Measurements from ENCODE around the gene FBF1.
"Not testable (repeated sequence)": the region's sequence is repeated elsewhere in the genome, so short reads cannot be mapped to it uniquely, and the experiment has no call there.

The FBF1 gene, protein sequence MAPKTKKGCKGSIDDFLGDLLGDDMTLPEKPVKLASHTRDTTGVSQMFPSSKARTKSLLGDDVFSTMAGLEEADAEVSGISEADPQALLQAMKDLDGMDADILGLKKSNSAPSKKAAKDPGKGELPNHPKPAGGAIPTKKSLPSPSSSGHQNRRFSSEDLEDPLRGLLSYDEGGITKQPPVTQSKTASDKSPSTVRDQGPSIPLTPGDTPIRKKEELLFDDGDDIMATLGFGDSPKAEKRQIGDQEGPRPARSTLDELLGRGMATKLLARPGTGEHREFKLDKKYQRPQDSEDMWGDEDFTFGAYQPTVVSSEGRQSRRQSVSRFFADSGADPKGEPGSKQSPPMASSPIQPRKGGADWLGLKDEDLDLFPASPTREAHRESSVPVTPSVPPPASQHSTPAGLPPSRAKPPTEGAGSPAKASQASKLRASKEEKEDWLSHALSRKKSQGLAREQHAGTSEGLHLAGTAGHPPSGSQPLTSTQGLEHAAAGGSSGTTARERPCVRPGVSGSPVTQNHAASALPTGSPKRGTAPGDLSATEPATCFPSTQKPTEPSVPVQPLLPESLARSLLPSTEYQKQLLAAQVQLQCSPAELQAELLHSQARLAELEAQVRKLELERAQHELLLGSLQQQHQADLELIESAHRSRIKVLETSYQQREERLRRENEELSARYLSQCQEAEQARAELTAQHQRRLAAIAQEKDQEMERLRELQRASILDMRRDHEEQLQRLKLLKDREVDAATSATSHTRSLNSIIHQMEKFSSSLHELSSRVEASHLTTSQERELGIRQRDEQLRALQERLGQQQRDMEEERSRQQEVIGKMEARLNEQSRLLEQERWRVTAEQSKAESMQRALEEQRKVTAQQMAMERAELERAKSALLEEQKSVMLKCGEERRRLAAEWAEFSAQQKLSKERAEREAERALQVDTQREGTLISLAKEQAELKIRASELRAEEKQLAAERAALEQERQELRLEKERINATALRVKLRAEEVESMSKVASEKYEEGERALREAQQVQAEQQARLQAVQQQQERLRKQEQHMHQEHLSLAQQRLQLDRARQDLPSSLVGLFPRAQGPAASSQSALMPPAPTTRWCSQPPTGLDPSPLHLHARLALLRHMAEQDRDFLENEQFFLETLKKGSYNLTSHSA

DNA sequence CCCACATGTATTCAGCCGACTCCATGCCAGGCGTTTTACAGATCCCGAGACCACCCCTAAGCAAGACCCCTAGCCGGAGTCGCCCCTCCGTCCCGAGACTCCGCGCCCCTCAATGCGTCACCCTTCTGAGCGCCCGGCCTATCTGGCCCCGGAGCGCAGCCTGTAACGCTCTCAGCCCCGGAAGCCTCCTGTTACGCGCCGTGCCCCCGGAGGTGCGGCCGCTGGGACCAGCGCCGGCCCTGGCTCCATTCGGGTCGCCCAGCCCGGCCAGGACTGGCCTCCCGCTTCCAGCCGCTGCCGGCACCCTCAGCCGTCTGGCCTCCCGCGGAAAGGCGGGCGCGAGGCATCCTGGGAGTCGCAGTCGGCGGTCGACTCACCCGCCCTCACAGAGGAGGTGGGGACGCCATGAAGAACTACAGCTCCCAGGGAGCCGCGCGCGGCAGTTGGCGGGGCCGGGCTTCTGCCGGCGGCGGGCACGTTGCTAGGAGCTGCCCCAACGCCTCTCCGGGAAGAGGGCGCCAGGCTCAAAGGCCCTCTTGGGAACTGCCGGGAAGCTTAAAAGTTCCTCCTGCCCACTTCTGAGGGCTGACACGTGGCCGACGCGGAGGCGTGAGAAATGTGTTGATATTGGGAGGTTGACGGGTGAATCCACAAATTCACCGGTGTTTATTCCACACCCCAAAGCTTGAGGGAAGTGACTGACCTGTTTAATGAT, at the start of gene FBF1:
FBF1 (minus strand) TSS at position 316 of the 715 bp plus-strand sequence. CDS start 2,893 bp downstream, outside the sequence.
- peak within 1 kb of the TSS; percentile 93 for H3K27ac Mint-ChIP-seq
- no peaks in the 10 kb centered on the region for H3K36me3 Mint-ChIP-seq
- H3K4me1 Mint-ChIP-seq: peaks cover 12% of the 10 kb centered on the region
- no peaks in the 10 kb centered on the region for H3K9me3 Mint-ChIP-seq
- H3K4me3 Mint-ChIP-seq: peak within 1 kb of the TSS; percentile 92
- H3K27me3 Mint-ChIP-seq: no peaks in the 10 kb centered on the region

DNA sequence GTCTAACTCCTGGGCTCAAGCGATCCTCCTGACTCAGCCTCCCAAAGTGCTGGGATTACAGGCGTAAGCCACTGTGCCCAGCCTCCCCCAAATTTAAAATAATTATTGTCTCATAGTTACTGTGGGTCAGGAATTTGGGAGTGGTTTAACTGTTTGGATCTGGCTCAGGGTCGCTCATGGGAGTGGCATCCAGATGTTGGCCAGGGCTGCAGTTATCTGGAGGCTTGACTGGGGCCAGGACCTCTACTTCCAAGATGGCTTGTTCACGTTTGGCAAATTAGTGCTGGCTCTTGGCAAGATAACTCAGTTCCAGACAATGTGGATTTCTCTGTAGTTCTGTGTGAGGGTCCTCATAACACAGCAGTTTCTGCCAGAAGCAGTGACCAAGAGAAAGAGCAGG, 46.2 kb upstream of the FBF1 start:
- Mint-ChIP-seq H3K27me3 (no peaks in the 10 kb centered on the region), H3K27ac (no peak overlapping the region), H3K9me3 (no peaks in the 10 kb centered on the region), H3K4me3 (no peak overlapping the region), H3K4me1 (no peaks in the 10 kb centered on the region), H3K36me3 (peaks cover 3% of the 10 kb centered on the region)

DNA sequence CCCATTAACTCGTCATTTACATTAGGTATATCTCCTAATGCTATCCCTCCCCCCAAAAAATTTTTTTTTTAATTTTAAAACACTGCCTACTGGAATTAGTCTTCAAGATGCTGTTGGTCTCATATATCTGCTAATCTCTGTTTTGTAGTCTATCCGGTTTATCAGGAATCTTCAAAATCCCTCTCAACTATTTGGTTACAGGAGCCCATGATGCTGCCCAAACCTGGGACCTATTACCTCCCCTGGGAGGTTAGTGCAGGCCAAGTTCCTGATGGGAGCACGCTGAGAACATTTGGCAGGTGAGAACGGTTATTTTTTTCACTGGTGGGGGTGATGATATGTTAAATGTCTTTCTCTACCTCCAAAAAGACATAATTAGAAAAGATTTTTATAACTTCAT, 45.1 kb upstream of the FBF1 start:
- Mint-ChIP-seq H3K27me3 (no peaks in the 10 kb centered on the region), H3K9me3 (no peaks in the 10 kb centered on the region), H3K27ac (no peak overlapping the region), H3K4me3 (no peak overlapping the region), H3K4me1 (peaks cover 2% of the 10 kb centered on the region), H3K36me3 (no peaks in the 10 kb centered on the region)

DNA sequence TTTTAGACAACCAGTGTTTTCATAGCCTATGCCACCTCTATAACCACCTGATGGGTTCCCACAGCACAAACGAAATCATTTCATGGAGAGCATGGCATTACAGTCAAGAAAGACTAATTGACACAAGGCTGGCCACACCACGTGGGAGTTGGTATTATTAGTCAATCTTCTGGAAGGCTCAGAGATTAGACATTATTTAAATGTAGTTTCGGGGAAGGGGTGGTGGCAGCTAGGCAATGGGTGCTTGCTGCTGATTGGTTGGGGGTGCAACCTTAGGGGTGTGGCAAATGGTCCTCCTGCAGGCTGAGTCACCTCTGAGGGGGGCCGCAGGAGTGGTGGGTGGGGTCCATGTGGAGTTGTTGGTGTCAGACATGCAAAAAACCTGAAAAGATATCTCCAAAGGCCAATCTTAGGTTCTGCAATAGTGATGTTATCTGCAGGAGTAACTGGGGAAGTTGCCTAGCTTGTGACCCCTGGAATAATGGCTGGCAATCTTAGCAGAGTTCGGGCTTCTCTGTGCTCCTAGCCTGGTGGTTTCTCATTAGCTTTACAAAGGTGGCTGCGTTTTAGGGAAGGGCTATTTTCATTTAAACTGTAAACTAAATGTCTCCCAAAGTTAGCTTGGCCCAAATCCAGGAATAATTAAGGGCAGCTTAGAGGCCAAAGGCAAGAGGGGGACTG, 42.8 kb upstream of the FBF1 start:
- H3K4me3 Mint-ChIP-seq: no peak overlapping the region
- no peaks in the 10 kb centered on the region for H3K27me3 Mint-ChIP-seq
- no peak overlapping the region for H3K27ac Mint-ChIP-seq
- peaks cover 19% of the 10 kb centered on the region for H3K4me1 Mint-ChIP-seq
- H3K9me3 Mint-ChIP-seq: no peaks in the 10 kb centered on the region
- peaks cover 2% of the 10 kb centered on the region for H3K36me3 Mint-ChIP-seq

DNA sequence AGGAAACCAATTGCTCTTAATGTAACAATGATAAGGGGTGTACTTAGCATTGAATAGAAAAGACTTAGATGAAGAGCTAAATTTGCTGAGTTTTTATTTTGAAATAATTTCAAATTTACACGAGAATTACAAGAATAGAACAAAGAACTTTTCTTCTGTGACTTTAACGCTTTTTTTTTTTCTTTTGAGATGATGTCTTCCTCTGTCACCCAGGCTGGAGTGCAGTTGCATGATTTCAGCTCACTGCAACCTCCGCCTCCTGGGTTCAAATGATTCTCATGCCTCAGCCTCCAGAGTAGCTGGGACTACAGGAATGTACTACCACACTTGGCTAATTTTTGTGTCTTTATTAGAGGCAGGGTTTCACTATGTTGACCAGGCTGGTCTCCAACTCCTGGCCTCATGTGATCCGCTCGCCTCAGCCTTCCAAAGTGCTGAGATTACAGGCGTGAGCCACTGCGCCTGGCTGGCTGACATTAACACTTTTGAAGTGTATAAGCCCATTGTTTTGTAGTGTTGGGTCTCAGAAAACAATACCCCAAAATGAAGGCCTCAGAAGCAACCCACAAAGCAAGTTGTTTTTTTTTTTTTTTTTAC, 40.3 kb upstream of the FBF1 start:
- Mint-ChIP-seq H3K27ac (peak overlapping the region; percentile 23), H3K36me3 (peaks cover 4% of the 10 kb centered on the region), H3K4me3 (peak overlapping the region; percentile 99), H3K9me3 (no peaks in the 10 kb centered on the region), H3K4me1 (peaks cover 34% of the 10 kb centered on the region), H3K27me3 (no peaks in the 10 kb centered on the region)

DNA sequence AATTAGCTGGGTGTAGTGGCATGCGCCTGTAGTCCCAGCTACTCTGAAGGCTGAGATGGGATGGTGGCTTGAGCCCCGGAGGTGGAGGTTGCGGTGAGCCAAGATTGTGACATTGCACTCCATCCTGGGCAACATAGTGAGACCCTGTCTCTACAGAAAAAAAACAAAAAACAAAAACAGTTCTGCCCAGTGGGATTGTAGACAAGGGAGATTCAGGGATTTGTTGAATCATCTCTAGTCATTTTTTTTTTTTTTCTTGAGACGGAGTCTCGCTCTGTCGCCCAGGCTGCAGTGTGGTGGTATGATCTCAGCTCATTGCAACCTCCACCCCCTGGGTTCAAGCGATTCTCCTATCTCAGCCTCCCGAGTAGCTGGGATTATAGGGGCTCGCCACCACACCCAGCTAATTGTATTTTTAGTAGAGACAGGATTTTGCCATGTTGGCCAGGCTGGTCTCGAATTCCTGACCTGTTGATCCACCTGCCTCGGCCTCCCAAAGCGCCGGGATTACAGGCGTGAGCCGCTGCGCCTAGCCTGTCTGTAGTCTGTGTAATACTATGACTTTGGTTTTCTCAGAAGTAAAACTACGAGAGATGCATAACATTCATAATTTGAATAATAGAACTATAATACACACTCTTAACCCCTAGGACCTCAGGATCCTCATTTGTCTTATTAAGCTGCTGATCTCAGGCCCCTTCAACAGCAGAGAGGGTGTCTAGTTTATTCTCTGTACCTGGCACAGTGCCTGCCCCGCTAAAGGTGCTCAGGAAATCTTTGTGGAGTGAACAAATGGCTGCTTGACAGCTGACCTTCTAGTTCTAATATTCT, 39.6 kb upstream of the FBF1 start:
- Mint-ChIP-seq H3K36me3 (peaks cover 4% of the 10 kb centered on the region), H3K27ac (peak overlapping the region; percentile 65), H3K27me3 (no peaks in the 10 kb centered on the region), H3K4me1 (peaks cover 41% of the 10 kb centered on the region), H3K9me3 (no peaks in the 10 kb centered on the region), H3K4me3 (peak overlapping the region; percentile 99)

DNA sequence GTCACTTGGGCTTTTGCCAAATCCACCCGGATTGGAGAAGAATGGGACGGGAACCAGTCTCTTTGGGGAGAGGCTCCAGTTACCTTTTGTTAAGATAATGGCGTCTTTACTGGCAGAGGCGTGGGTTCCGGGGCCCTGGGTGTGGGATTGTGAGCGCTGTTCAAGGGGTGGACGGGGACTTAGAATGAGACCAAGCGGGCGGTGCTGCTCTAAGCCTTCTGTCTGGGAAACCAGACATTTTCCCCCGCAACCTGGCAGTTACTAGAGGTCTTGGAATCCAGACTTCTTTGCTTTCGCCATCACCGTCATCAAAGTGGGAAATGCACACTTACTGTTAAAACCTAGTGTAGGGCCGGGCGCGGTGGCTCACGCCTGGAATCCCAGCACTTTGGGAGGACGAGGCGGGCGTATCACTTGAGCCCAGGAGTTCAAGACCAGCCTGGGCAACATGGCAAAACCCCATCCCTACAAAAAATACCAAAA, 38.9 kb upstream of the FBF1 start:
- no peaks in the 10 kb centered on the region for H3K27me3 Mint-ChIP-seq
- H3K36me3 Mint-ChIP-seq: peaks cover 4% of the 10 kb centered on the region
- no peaks in the 10 kb centered on the region for H3K9me3 Mint-ChIP-seq
- H3K27ac Mint-ChIP-seq: peak overlapping the region; percentile 100
- peak overlapping the region; percentile 99 for H3K4me3 Mint-ChIP-seq
- peaks cover 41% of the 10 kb centered on the region for H3K4me1 Mint-ChIP-seq

DNA sequence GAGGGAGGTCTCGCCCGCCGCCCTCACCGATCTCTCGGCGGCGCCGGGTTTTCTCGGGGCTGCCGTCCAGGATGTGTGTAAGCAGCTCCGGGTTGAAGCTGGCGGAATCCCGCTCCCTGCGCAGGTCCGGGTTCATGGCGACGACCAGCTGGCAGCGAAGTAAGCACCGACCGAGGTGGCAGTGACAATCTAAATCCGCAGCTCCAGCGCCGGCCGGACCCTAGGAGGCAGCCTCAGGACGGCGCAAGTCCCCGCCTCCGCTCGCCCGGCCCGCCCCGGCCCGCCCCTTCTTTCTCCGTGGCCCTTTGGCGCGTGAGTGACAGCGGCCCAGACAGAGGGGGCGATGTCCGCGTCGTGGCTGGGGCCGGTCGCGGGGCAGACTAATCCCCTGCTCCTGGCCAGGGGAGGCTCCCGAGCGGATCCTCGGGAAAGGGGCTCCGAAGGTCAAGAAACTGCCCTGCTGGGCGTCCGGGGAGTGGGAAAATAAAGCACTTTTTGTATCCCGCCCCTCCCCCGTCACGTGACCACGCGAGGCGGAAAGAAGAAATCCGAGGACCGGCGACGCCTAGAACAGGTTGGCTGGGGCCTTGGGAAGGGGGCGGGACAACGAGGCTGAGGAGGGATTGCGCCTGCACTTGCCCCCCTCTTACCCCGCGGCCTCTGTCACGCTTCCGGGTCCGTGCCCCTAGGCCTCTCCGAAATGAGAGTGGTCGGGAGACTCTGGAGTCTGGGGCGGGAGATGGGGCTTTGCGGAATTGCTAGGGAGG, 38.3 kb upstream of the FBF1 start, which contains the start of the genes ACOX1 and TEN1:
ACOX1 (minus strand) TSS at position 229 of the 767 bp plus-strand sequence; CDS start at position 136, 93 bp downstream.
TEN1 (plus strand) TSS at position 303 of the 767 bp plus-strand sequence. CDS start 6,953 bp downstream, outside the sequence.
- Mint-ChIP-seq H3K4me3 (peak within 1 kb of the TSS; percentile 99), H3K36me3 (peaks cover 4% of the 10 kb centered on the region), H3K27ac (peak within 1 kb of the TSS; percentile 100), H3K9me3 (no peaks in the 10 kb centered on the region), H3K4me1 (peaks cover 42% of the 10 kb centered on the region), H3K27me3 (no peaks in the 10 kb centered on the region)

DNA sequence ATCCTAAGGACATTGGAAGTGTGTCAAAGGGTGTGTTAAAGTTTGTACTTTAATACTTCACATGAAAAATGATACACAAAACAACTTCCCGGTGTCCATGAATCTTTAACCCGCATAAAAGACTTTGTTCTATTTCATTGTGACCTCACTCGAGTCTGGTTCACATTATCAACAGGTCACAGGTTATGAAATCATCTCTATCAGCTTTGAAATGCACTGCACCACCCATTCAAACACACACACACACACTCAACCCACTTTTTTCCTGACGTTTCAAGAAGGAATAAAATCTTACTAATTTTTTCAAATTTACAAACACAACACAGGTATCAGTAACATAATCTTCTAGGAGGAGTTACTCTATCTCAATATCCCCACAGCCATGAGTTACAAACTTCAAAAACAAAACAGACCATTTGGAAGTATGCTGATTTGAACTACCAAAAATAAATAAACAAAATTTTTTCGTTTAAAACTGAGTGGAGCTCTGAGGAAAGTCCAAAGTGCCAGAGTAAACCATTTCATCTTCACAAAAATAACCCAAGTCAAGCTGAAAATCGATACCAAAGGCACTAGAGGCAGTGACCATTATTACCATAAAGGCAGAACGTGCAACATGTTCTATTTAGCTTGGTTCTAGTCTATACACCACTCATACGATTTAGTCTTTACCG, 35.5 kb upstream of the FBF1 start:
- peak overlapping the region; percentile 61 for H3K27ac Mint-ChIP-seq
- H3K4me3 Mint-ChIP-seq: peak overlapping the region; percentile 40
- peaks cover 62% of the 10 kb centered on the region for H3K4me1 Mint-ChIP-seq

DNA sequence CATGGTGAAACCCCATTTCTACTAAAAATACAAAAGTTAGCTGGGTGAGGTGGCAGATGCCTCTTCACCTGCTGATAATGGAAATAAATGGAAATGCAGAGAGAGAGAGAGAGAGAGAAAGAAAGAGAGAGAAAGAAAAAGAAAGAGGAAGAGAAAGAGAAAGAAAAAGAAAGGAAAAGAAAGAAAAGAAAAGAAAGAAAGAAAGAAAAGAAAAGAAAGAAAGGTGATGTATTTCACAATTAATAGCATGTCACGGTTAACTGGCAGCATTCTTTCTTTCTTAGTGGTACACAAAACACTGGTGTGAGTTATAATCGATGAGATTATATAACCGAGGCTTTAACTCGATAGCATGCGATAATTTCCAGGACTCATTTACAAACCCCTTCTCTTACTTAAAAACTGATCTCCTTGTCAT, 34.9 kb upstream of the FBF1 start:
- Mint-ChIP-seq H3K4me3 (peak overlapping the region; percentile 36), H3K9me3 (no peaks in the 10 kb centered on the region), H3K36me3 (peaks cover 10% of the 10 kb centered on the region), H3K27ac (peak overlapping the region; percentile 95), H3K4me1 (peaks cover 58% of the 10 kb centered on the region), H3K27me3 (no peaks in the 10 kb centered on the region)

More for the DNA sequence above, 35.5 kb upstream of the FBF1 start:
- Mint-ChIP-seq H3K36me3 (peaks cover 10% of the 10 kb centered on the region), H3K27me3 (no peaks in the 10 kb centered on the region), H3K9me3 (no peaks in the 10 kb centered on the region)

DNA sequence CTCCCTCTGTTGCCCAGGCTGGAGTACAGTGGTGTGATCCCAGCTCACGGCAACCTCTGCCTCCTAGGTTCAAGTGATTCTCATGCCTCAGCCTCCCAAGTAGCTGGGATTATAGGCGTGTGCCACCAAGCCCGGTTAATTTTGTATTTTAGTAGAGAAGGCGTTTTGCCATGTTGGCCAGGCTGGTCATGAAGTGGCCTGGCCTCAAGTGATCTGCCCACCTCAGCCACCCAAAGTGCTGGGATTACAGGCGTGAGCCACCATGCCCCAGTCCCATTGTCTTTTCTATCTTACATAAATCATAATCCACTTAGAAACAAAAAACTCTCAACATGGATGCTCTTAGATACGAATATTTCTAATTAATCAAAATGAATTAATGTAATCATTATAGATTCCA, 34.3 kb upstream of the FBF1 start:
- not testable (repeated sequence) for H3K27ac Mint-ChIP-seq, H3K4me3 Mint-ChIP-seq, H3K27me3 Mint-ChIP-seq, H3K9me3 Mint-ChIP-seq
- Mint-ChIP-seq H3K4me1 (peaks cover 52% of the 10 kb centered on the region), H3K36me3 (peaks cover 10% of the 10 kb centered on the region)

DNA sequence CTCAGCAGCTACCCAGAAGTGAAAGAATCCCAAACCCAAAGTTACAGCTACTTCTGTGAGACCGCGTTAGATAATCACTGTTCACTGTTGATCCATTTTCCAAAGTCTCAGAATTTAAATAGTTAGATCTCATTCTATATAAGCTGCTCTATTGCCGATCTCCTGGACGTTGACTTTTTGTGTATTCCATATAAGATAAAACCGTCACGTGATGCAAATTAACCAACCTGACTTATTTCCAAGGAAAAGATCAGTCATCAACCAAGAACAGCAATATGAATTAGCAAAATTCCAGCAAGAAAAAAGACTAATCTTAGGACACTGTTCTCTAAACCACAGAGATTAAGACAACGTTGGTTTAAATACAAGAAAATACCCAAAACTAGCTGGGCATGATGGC, 29.8 kb upstream of the FBF1 start:
- Mint-ChIP-seq H3K9me3 (no peaks in the 10 kb centered on the region), H3K4me3 (no peak overlapping the region), H3K36me3 (peaks cover 8% of the 10 kb centered on the region), H3K4me1 (peaks cover 28% of the 10 kb centered on the region), H3K27me3 (no peaks in the 10 kb centered on the region), H3K27ac (no peak overlapping the region)
